Epithelial cell of proximal tubule (primary cell): ENCODE data around the gene ADAD1. TPM values are rescaled to one million over a fixed set of nuclear protein-coding genes. Genes with fewer than 3 reads are reported as not detected.

Experiments used
- DNase-seq: peaks from one replicate; pipeline ENCODE4 v3.0.0-alpha.2; 2011; ENCODE audit warnings: low read depth
- H3K4me3 ChIP-seq: 2 replicates; pipeline ENCODE4 v1.5.1; 2011; ENCODE audit warnings: low read depth, mild to moderate bottlenecking, low read length
- CTCF ChIP-seq: conservative IDR thresholded peaks from 2 replicates; pipeline ENCODE4 v1.5.1; 2012; ENCODE audit warnings: low read depth, mild to moderate bottlenecking, low read length
- total RNA-seq: library from RNA; depleted of rRNA; stranded (reverse); fragments of >200 nt; gene quantifications from 2 replicates; pipeline ENCODE4 v1.2.3, GENCODE V29; 2015

The ADAD1 gene
- total RNA-seq, 1 donor from 2014 or later = not detected

- TF ChIP-seq CTCF = no peak
- DNase-seq = no peak
- no peak overlapping the region for H3K4me3 ChIP-seq
Observed at GRCh38 chr4:122476126-122476525, 97.3 kb downstream of the ADAD1 start.

- H3K4me3 ChIP-seq = no peak overlapping the region
- TF ChIP-seq CTCF = no peak
- no peak for DNase-seq
Observed at GRCh38 chr4:122476745-122477144, 97.9 kb downstream of the ADAD1 start.

Other genes with a start within 250 kb of the ADAD1 start
- gene BLTP1, start 226.7 kb upstream of the ADAD1 start, total RNA-seq = 15.5 and 20.9 TPM in 2 replicates
- not detected in 2 replicates for gene IL2, start 77.7 kb downstream of the ADAD1 start, total RNA-seq
- gene IL21, start 242.1 kb downstream of the ADAD1 start, total RNA-seq = not detected in 2 replicates